HepG2 (cell line): ENCODE data around the gene CCDC86. TPM values are rescaled to one million over a fixed set of nuclear protein-coding genes. Genes with fewer than 3 reads are reported as not detected.

Experiments
- AKAP8 ChIP-seq: sonication (generic); formaldehyde crosslinking; IDR thresholded peaks from 2 replicates; pipeline ENCODE4 v1.5.1; 2020; ENCODE audit warnings: mild to moderate bottlenecking, missing genetic modification reagents
- ATF6 ChIP-seq: sonication (generic); formaldehyde crosslinking; conservative IDR thresholded peaks from 2 replicates; pipeline ENCODE4 v1.4.0; 2020; ENCODE audit warnings: missing genetic modification reagents
- ETV5 ChIP-seq: IDR thresholded peaks from 2 replicates; pipeline ENCODE4 v1.6.1; 2018; ENCODE audit warnings: missing biosample characterization, missing genetic modification reagents, inconsistent platforms, borderline replicate concordance
- KAT2B ChIP-seq: fragments of 150-350 bp; IDR thresholded peaks from 2 replicates; pipeline ENCODE4 v1.6.1; 2014; ENCODE audit warnings: low read depth, low read length, borderline replicate concordance
- KLF16 ChIP-seq, 2 experiments: sonication (generic) in 1 of 2; formaldehyde crosslinking in 1 of 2; IDR thresholded peaks; 2 replicates each; pipeline versions ENCODE4 v1.6.1 to v1.8.0; 2016 to 2023; ENCODE audit warnings: missing genetic modification reagents in 2 of 2, missing compliant biosample characterization in 1 of 2
- MAX ChIP-seq: IDR thresholded peaks from 2 replicates; pipeline ENCODE4 v1.6.1; 2012; ENCODE audit warnings: inconsistent platforms
- MZF1 ChIP-seq: sonication (generic); formaldehyde crosslinking; IDR thresholded peaks from 2 replicates; pipeline ENCODE4 v1.8.1; 2023; ENCODE audit warnings: mild to moderate bottlenecking, missing genetic modification reagents, borderline replicate concordance
- NFE2L1 ChIP-seq: sonication (generic); formaldehyde crosslinking; IDR thresholded peaks from 2 replicates; pipeline ENCODE4 v1.4.0; 2020; ENCODE audit warnings: missing genetic modification reagents, mild to moderate bottlenecking, borderline replicate concordance
- NFE2L2 ChIP-seq: fragments of 150-350 bp; IDR thresholded peaks from 2 replicates; pipeline ENCODE4 v1.6.1; 2014; ENCODE audit warnings: low read length
- PCBP1 ChIP-seq: fragments of 200-400 bp; formaldehyde crosslinking; IDR thresholded peaks from 2 replicates; pipeline ENCODE4 v1.6.1; 2017; ENCODE audit warnings: mild to moderate bottlenecking, low read depth, low read length, borderline replicate concordance
- PPARG ChIP-seq: conservative IDR thresholded peaks from 2 replicates; pipeline ENCODE4 v1.6.1; 2016; ENCODE audit warnings: missing biosample characterization, missing genetic modification reagents
- RNF219 ChIP-seq: sonication (generic); formaldehyde crosslinking; IDR thresholded peaks from 2 replicates; pipeline ENCODE4 v1.5.0; 2020; ENCODE audit warnings: mild to moderate bottlenecking, missing genetic modification reagents
- TMF1 ChIP-seq: sonication (generic); formaldehyde crosslinking; IDR thresholded peaks from 2 replicates; pipeline ENCODE4 v1.8.1; 2022; ENCODE audit warnings: low read depth, missing genetic modification reagents
- ZBTB14 ChIP-seq: sonication (generic); formaldehyde crosslinking; IDR thresholded peaks from 2 replicates; pipeline ENCODE4 v1.4.0; 2020; ENCODE audit warnings: missing genetic modification reagents
- ZC3H4 ChIP-seq: sonication (generic); formaldehyde crosslinking; IDR thresholded peaks from 2 replicates; pipeline ENCODE4 v1.4.0; 2020; ENCODE audit warnings: missing genetic modification reagents, borderline replicate concordance
- ZFP90 ChIP-seq: sonication (generic); formaldehyde crosslinking; IDR thresholded peaks from 2 replicates; pipeline ENCODE4 v1.8.0; 2022; ENCODE audit warnings: missing genetic modification reagents, mild to moderate bottlenecking, inconsistent platforms, borderline replicate concordance
- ZNF318 ChIP-seq: sonication (generic); formaldehyde crosslinking; IDR thresholded peaks from 2 replicates; pipeline ENCODE4 v1.4.0; 2020; ENCODE audit warnings: mild to moderate bottlenecking, missing genetic modification reagents
- polyA plus RNA-seq, 8 experiments: library from polyadenylated mRNA; depleted of rRNA in 3 of 8; stranded (reverse) in 7 of 8; unstranded in 1 of 8; fragments of >200 nt; fragmentation: Illumina TruSeq in 4 of 8; extraction: Trizol in 4 of 8; gene quantifications; 2 replicates each; pipeline versions ENCODE4 v1.2.1 to v1.2.3, GENCODE V29; 2011 to 2016; ENCODE audit warnings: low read depth in 4 of 8, missing spikeins in 1 of 8, mixed read lengths in 1 of 8; ENCODE audit not compliant: insufficient read depth in 1 of 8
- total RNA-seq, 5 experiments: library from RNA; depleted of rRNA; stranded (reverse); fragments of >200 nt; fragmentation: Illumina TruSeq; extraction: Trizol; gene quantifications; 2 replicates each; pipeline ENCODE4 v1.2.3, GENCODE V29; 2016; ENCODE audit warnings: low read depth in 1 of 5

The CCDC86 gene
- total and polyA plus RNA-seq, 2 of the 13 experiments (the other 11 are each of a cell fraction or from before 2014, with no cell fraction given) = 33.8 to 37.6 TPM

GRCh38 chr11:60844870-60845221, 2.9 kb downstream of the CCDC86 start (continued):
- TF ChIP-seq PCBP1 = no peak
- TF ChIP-seq ZFP90 (CRISPR knock-in tag) = no peak
- TF ChIP-seq ATF6 (CRISPR knock-in tag) = no peak
- no peak for TF ChIP-seq MZF1 (CRISPR knock-in tag)
- no peak for TF ChIP-seq RNF219 (CRISPR knock-in tag)
- no peak for TF ChIP-seq ZNF318
- TF ChIP-seq ZBTB14 (CRISPR knock-in tag) = no peak
- no peak for TF ChIP-seq NFE2L1 (CRISPR knock-in tag)
- no peak for TF ChIP-seq KAT2B
- no peak for TF ChIP-seq MAX
- peak; percentile 19; the same call in 1 of the 2 replicates for TF ChIP-seq ETV5 (CRISPR knock-in tag)
- no peak for TF ChIP-seq ZC3H4 (CRISPR knock-in tag)
- peak; percentile 53; the same call in 1 of the 2 replicates for TF ChIP-seq PPARG (CRISPR knock-in tag)
- TF ChIP-seq TMF1 (CRISPR knock-in tag) = no peak
- no peak for TF ChIP-seq NFE2L2
- TF ChIP-seq AKAP8 (CRISPR knock-in tag) = no peak
- peak in 1 of 2 experiments; percentile 48; a peak in 1 of 4 replicates for TF ChIP-seq KLF16 (CRISPR knock-in tag; IDR thresholded peaks at IDR 0.05)
